Naive thymus-derived CD4-positive, alpha-beta T cell (primary cell): ENCODE results near the gene DIABLO. TPM values are rescaled to one million over a fixed set of nuclear protein-coding genes. Genes with fewer than 3 reads are reported as not detected.

Experiments
- ATAC-seq: fragments of 150-1000 bp; cut with Tn5 transposase; 2 replicates; pipeline ENCODE4 v1.10.0; 2021; ENCODE audit warnings: mild to moderate bottlenecking, moderate library complexity
- CTCF ChIA-PET: fragments of 350-600 bp; sonication (Branson Sonifier 250); formaldehyde crosslinking; loops from one replicate; lab custom pipeline; 2021; ENCODE audit warnings: antibody characterized with exemption; lab: Charles Lee
- POLR2A ChIA-PET: fragments of 350-600 bp; sonication (Branson Sonifier 250); formaldehyde crosslinking; loops from one replicate; lab custom pipeline; 2021; ENCODE audit warnings: antibody characterized with exemption, inconsistent platforms; lab: Charles Lee
- DNase-seq, 9 donors: peaks; one replicate each; pipeline versions ENCODE4 v3.0.0 to v3.0.0-alpha.2; 2020 to 2022; ENCODE audit warnings: mixed read lengths in 1 of 9
- H3K27ac ChIP-seq: one replicate; pipeline ENCODE4 v1.7.0; 2013; ENCODE audit warnings: mild to moderate bottlenecking, low read depth, low read length, moderate library complexity
- H3K27me3 ChIP-seq, 2 donors: one replicate each; pipeline ENCODE4 v1.7.0; 2013; ENCODE audit warnings: low read length in 2 of 2, mild to moderate bottlenecking in 2 of 2, moderate library complexity in 2 of 2; ENCODE audit not compliant: control insufficient read depth in 2 of 2, insufficient read depth in 2 of 2
- H3K36me3 ChIP-seq, 3 experiments: 1 replicate in 2 of 3; 2 replicates in 1 of 3; pipeline ENCODE4 v1.7.0; 2013; ENCODE audit warnings: low read length in 3 of 3, mild to moderate bottlenecking in 3 of 3, moderate library complexity in 1 of 3; ENCODE audit not compliant: insufficient read depth in 3 of 3, control insufficient read depth in 2 of 3
- H3K4me1 ChIP-seq, 2 donors: one replicate each; pipeline ENCODE4 v1.7.0; 2013; ENCODE audit warnings: low read length in 2 of 2, mild to moderate bottlenecking in 2 of 2, moderate library complexity in 1 of 2; ENCODE audit not compliant: control insufficient read depth in 2 of 2, insufficient read depth in 2 of 2
- H3K4me3 ChIP-seq: 2 replicates; pipeline ENCODE4 v1.7.0; 2013; ENCODE audit warnings: mild to moderate bottlenecking, low read length
- H3K9me3 ChIP-seq, 3 experiments: 1 replicate in 2 of 3; 2 replicates in 1 of 3; pipeline ENCODE4 v1.7.0; 2013; ENCODE audit warnings: low read length in 3 of 3; ENCODE audit not compliant: control insufficient read depth in 2 of 3
- H3K27ac Mint-ChIP-seq, 9 donors: one replicate each; pipeline ENCODE4 v1.8.0; 2020 to 2022; ENCODE audit warnings: mixed read lengths in 9 of 9, mild to moderate bottlenecking in 8 of 9, moderate library complexity in 5 of 9, inconsistent platforms in 2 of 9
- H3K27me3 Mint-ChIP-seq, 5 donors: one replicate each; pipeline ENCODE4 v1.8.0; 2021 to 2022; ENCODE audit warnings: mixed read lengths in 5 of 5, mild to moderate bottlenecking in 1 of 5
- H3K36me3 Mint-ChIP-seq, 5 donors: one replicate each; pipeline ENCODE4 v1.8.0; 2020 to 2022; ENCODE audit warnings: mixed read lengths in 5 of 5, mild to moderate bottlenecking in 3 of 5, inconsistent platforms in 1 of 5
- H3K4me1 Mint-ChIP-seq, 7 donors: one replicate each; pipeline ENCODE4 v1.8.0; 2020 to 2022; ENCODE audit warnings: mixed read lengths in 7 of 7, mild to moderate bottlenecking in 3 of 7, inconsistent platforms in 1 of 7
- H3K4me3 Mint-ChIP-seq, 10 donors: one replicate each; pipeline ENCODE4 v1.8.0; 2020 to 2022; ENCODE audit warnings: mild to moderate bottlenecking in 10 of 10, mixed read lengths in 10 of 10, moderate library complexity in 6 of 10, inconsistent platforms in 2 of 10
- H3K9me3 Mint-ChIP-seq, 11 donors: one replicate each; pipeline ENCODE4 v1.8.0; 2020 to 2022; ENCODE audit warnings: mixed read lengths in 11 of 11, mild to moderate bottlenecking in 4 of 11, inconsistent platforms in 1 of 11, moderate library complexity in 1 of 11
- intact Hi-C, 2 donors: fragments of 100-400 bp; cut with micrococcal nuclease; formaldehyde crosslinking; loops; one replicate each; pipeline ENCODE4 v1.15.1; 2023
- polyA plus RNA-seq, 2 donors: library from polyadenylated mRNA; unstranded; fragments of 300-500 nt; fragmentation: Illumina TruSeq; gene quantifications; one replicate each; pipeline ENCODE4 v1.2.3, GENCODE V29; 2021
- total RNA-seq, 6 experiments: library from RNA in 5 of 6; stranded (reverse) in 5 of 6; gene quantifications; 1 replicate in 5 of 6; 2 replicates in 1 of 6; pipeline ENCODE4 v1.2.3 and lab custom pipeline; 2021 to 2026

Gene DIABLO
- total and polyA plus RNA-seq, 7 experiments from 2014 or later, result 41.3 to 94.1 (median 58.3) TPM

DNA sequence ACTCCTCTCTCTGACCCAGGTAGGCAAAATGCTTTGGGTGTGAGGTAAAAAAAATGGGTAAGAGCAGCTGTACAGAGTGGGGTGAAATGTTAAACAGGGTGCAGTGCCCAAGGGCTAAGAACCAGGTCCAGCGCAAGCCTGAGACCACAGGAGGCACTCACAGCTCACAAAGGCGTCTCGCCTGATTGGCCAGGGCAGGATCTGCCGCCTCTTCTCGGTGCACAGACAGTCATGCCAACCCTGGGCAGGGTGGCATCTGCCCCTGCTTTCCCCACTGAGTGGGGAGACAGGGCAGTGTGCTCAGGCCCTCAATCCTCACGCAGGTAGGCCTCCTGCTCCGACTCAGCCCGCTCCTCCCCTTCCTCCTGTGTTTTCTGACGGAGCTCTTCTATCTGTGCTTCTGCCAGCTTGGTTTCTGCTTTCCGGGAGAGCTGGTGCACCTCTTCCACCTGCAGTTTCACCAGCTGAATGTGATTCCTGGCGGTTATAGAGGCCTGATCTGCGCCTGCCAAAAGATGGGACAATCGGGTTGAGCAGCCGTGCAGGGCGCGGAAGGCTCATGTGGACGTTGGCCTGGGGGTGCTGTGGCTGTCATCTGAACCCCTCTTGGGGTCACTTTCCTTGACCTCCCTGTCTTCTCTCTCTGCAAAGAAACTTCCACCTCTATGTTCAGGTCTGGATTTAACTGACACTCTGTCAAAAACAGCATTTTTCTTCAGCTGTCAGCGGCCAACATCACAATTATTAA lies 17.6 kb downstream of the DIABLO start:
- peaks cover 0 to 3% of the 10 kb centered on the region in 2 donors for H3K4me1 ChIP-seq
- Mint-ChIP-seq H3K27me3 (peaks cover 0 to 14% (median 0%) of the 10 kb centered on the region in 5 donors), H3K36me3 (peaks cover 0 to 29% (median 6%) of the 10 kb centered on the region in 5 donors), H3K9me3 (no peaks in the 10 kb centered on the region), H3K4me3 (no peak overlapping the region), H3K27ac (peak overlapping the region in 2 of 9 donors; percentile 43 to 51), H3K4me1 (peaks cover 5 to 10% (median 9%) of the 10 kb centered on the region in 7 donors)
- ChIA-PET CTCF (interaction anchor here (0.5 kb wide), 1 partner anchor 28 kb away, joined by 3 read pairs; no protein-coding TSS in a partner anchor), POLR2A (interaction anchor here (0.5 to 0.7 kb wide), 2 partner anchors 364 to 401 kb away, joined by 3 to 4 read pairs; no protein-coding TSS in a partner anchor)
- peaks cover 0 to 56% (median 12%) of the 10 kb centered on the region in 3 experiments for H3K36me3 ChIP-seq
- H3K27me3 ChIP-seq, result no peaks in the 10 kb centered on the region
- DNase-seq, result no peak
- H3K4me3 ChIP-seq, result no peak overlapping the region
- ATAC-seq, result no peak
- no peaks in the 10 kb centered on the region for H3K9me3 ChIP-seq
- H3K27ac ChIP-seq, result no peak overlapping the region
- intact Hi-C loops, result no loop called here

DNA sequence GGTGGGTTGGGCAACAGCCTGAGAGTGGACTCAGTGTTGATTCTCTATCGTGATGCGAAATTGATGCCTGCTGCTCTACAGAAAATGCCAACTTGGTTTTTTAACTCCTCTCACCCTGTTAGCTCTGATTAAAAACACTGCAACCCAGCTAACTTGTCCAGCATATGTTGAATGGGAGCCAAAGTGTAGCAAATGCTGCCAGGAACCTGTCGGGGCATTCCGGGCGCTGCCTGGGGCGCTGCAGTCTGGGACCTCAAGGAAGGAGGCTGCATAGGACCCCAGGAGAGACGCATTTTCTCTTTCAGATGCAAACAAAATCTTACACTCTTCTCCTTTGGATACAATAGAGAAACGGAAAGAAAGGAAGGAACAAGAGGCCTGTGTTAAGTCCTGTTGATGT lies 18.5 kb downstream of the DIABLO start:
- H3K4me3 Mint-ChIP-seq, result no peak overlapping the region
- Histone ChIP-seq H3K4me1 (peaks cover 6 to 9% of the 10 kb centered on the region in 2 donors), H3K36me3 (peaks cover 0 to 48% (median 8%) of the 10 kb centered on the region in 3 experiments), H3K27me3 (no peaks in the 10 kb centered on the region), H3K9me3 (no peaks in the 10 kb centered on the region), H3K27ac (no peak overlapping the region), H3K4me3 (no peak overlapping the region)
- peaks cover 5 to 17% (median 14%) of the 10 kb centered on the region in 7 donors for H3K4me1 Mint-ChIP-seq
- DNase-seq (no peak), ATAC-seq (no peak)
- ChIA-PET CTCF (no interaction called here), POLR2A (interaction anchor here (0.5 kb wide), 1 partner anchor 364 kb away, joined by 3 read pairs; no protein-coding TSS in a partner anchor)
- peaks cover 0 to 29% (median 6%) of the 10 kb centered on the region in 5 donors for H3K36me3 Mint-ChIP-seq
- H3K27ac Mint-ChIP-seq, result peak overlapping the region in 1 of 9 donors; percentile 43
- intact Hi-C loops, result no loop called here
- H3K27me3 Mint-ChIP-seq, result peaks cover 0 to 22% (median 0%) of the 10 kb centered on the region in 5 donors
- no peaks in the 10 kb centered on the region for H3K9me3 Mint-ChIP-seq

DNA sequence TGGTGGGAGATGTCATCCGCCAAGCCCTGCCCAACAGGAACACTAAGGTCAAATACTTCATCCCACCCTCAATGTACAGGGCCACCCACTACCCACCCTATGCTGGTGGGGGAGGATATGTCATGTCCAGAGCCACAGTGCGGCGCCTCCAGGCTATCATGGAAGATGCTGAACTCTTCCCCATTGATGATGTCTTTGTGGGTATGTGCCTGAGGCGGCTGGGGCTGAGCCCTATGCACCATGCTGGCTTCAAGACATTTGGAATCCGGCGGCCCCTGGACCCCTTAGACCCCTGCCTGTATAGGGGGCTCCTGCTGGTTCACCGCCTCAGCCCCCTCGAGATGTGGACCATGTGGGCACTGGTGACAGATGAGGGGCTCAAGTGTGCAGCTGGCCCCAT lies 18.9 kb downstream of the DIABLO start:
- peaks cover 0 to 26% (median 6%) of the 10 kb centered on the region in 5 donors for H3K36me3 Mint-ChIP-seq
- H3K27me3 Mint-ChIP-seq, result peaks cover 0 to 23% (median 0%) of the 10 kb centered on the region in 5 donors
- peak overlapping the region in 2 of 9 donors; percentile 49 to 55 for H3K27ac Mint-ChIP-seq
- no peaks in the 10 kb centered on the region for H3K9me3 ChIP-seq
- ChIA-PET CTCF (no interaction called here), POLR2A (no interaction called here)
- peaks cover 0 to 45% (median 8%) of the 10 kb centered on the region in 3 experiments for H3K36me3 ChIP-seq
- no peak overlapping the region for H3K27ac ChIP-seq
- peaks cover 6 to 10% of the 10 kb centered on the region in 2 donors for H3K4me1 ChIP-seq
- ATAC-seq, result no peak
- no peak overlapping the region for H3K4me3 ChIP-seq
- no peaks in the 10 kb centered on the region for H3K27me3 ChIP-seq
- no peaks in the 10 kb centered on the region for H3K9me3 Mint-ChIP-seq
- no peak overlapping the region for H3K4me3 Mint-ChIP-seq
- intact Hi-C loops, result no loop called here
- peaks cover 5 to 17% (median 14%) of the 10 kb centered on the region in 7 donors for H3K4me1 Mint-ChIP-seq
- DNase-seq, result no peak

- H3K27ac ChIP-seq, result no peak overlapping the region
- H3K4me3 ChIP-seq, result no peak overlapping the region
- H3K9me3 Mint-ChIP-seq, result no peaks in the 10 kb centered on the region
- ChIA-PET CTCF (interaction anchor here (0.7 kb wide), 1 partner anchor 39 kb away, joined by 3 read pairs; no protein-coding TSS in a partner anchor), POLR2A (interaction anchor here (1.1 kb wide), 1 partner anchor 11 kb away, joined by 3 read pairs; no protein-coding TSS in a partner anchor)
- H3K9me3 ChIP-seq, result no peaks in the 10 kb centered on the region
- peaks cover 0 to 22% (median 6%) of the 10 kb centered on the region in 5 donors for H3K36me3 Mint-ChIP-seq
- H3K4me1 ChIP-seq, result peaks cover 6 to 10% of the 10 kb centered on the region in 2 donors
- H3K27ac Mint-ChIP-seq, result peak overlapping the region in 3 of 9 donors; percentile 49 to 73 (median 55)
- H3K4me1 Mint-ChIP-seq, result peaks cover 5 to 17% (median 14%) of the 10 kb centered on the region in 7 donors
- peaks cover 0 to 40% (median 7%) of the 10 kb centered on the region in 3 experiments for H3K36me3 ChIP-seq
- H3K4me3 Mint-ChIP-seq, result peak overlapping the region in 3 of 10 donors; percentile 33 to 58 (median 45)
- peaks cover 0 to 28% (median 0%) of the 10 kb centered on the region in 5 donors for H3K27me3 Mint-ChIP-seq
- DNase-seq, result no peak
- peak; percentile 22 for ATAC-seq
- no peaks in the 10 kb centered on the region for H3K27me3 ChIP-seq
- intact Hi-C loops, result no loop called here
Observed at GRCh38 chr12:122206111-122206881, 19.6 kb downstream of the DIABLO start.

DNA sequence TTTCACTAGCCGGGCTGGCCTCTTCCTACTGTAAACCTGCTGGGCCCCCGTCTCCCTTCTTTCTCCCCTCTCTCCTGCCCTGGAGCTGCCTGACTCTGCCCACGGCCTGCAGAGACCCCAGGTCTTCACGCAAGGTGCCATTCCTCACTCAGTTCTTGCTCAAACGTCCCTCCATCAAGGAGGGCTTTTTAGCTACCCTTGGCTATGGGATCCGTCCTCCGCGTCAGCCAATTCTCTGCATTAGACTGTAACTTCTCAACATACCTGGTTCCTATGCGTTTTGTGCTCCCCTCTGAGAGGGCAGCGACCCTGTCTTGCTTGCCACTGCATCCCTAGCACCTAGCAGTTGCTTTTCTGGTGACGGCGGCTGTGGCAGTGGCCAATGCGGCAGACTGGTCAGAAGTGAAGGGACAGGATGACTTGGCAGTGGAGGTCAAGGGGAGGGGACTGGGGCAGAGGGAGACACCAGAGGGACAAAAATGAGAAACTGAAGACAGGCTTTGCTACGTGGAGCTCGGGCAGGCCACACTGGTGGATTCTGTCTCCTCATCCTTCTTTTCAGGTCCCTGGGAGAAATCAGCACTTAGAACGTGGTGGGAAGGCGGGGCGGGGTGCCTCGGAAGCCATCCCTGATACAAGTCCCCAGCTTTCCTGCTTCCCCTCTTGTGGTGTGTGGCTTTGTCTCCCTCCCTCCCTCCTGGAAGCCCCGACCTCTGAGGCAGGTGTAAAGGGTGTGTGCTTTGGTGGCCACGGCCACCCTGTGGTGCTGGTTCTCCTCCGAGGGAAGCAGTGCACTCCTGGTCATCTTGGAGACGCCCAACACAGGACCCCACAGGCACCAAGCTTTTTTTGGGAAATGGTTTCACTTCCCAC lies 20.6 kb downstream of the DIABLO start:
- POLR2A ChIA-PET, result interaction anchor here (0.9 to 2.0 kb wide), 4 partner anchors 12 to 39 kb away, joined by 3 to 6 read pairs (median 3); partner anchors contain the start of gene DIABLO
- no peak overlapping the region for H3K4me3 ChIP-seq
- Mint-ChIP-seq H3K27ac (peak overlapping the region in 6 of 9 donors; percentile 0 to 87 (median 50)), H3K36me3 (peaks cover 0 to 18% (median 6%) of the 10 kb centered on the region in 5 donors), H3K4me3 (peak overlapping the region; percentile 61 to 85 (median 77)), H3K9me3 (no peaks in the 10 kb centered on the region), H3K4me1 (peaks cover 5 to 17% (median 14%) of the 10 kb centered on the region in 7 donors), H3K27me3 (peaks cover 0 to 30% (median 0%) of the 10 kb centered on the region in 5 donors)
- peaks cover 0 to 34% (median 5%) of the 10 kb centered on the region in 3 experiments for H3K36me3 ChIP-seq
- no peaks in the 10 kb centered on the region for H3K27me3 ChIP-seq
- no peak for ATAC-seq
- intact Hi-C loops, result no loop called here
- no peak overlapping the region for H3K27ac ChIP-seq
- CTCF ChIA-PET, result interaction anchor here (0.7 kb wide), 1 partner anchor 38 kb away, joined by 3 read pairs; no protein-coding TSS in a partner anchor
- no peak for DNase-seq
- no peaks in the 10 kb centered on the region for H3K9me3 ChIP-seq
- peaks cover 6 to 10% of the 10 kb centered on the region in 2 donors for H3K4me1 ChIP-seq
